AG09319 (cell line): Measurements from ENCODE around the gene GGT5.

Source experiments
- DNase-seq: peaks from one replicate; pipeline ENCODE4 v3.0.0-alpha.2; 2010; ENCODE audit warnings: low read depth; ENCODE audit errors: extremely low read depth
- TF ChIP-seq, protein P1 (sequence below): IDR thresholded peaks from 2 replicates; pipeline ENCODE4 v1.5.1; 2011; ENCODE audit warnings: low read depth, mild to moderate bottlenecking, inconsistent platforms, low read length, moderate library complexity

Gene GGT5

DNA sequence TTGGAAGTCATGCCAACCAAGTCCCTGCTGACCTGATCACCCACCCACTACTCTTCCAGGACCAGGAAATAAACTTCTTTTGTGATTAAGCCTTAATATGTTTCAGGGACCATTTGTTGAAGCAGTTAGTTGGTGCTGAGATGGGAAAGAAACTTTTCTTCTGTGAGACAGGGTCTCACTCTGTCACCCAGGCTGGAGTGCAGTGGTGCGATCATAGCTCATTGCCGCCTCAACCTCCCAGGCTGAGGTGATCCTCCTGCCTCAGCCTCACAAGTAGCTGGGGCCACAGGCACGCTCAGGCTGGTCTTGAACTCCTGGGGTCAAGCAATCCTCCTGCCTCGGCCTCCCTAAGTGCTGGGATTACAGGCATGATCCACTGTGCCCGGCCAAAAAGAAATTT, 53.0 kb downstream of the GGT5 start:
- DNase-seq: no peak
- TF ChIP-seq, protein P1, sequence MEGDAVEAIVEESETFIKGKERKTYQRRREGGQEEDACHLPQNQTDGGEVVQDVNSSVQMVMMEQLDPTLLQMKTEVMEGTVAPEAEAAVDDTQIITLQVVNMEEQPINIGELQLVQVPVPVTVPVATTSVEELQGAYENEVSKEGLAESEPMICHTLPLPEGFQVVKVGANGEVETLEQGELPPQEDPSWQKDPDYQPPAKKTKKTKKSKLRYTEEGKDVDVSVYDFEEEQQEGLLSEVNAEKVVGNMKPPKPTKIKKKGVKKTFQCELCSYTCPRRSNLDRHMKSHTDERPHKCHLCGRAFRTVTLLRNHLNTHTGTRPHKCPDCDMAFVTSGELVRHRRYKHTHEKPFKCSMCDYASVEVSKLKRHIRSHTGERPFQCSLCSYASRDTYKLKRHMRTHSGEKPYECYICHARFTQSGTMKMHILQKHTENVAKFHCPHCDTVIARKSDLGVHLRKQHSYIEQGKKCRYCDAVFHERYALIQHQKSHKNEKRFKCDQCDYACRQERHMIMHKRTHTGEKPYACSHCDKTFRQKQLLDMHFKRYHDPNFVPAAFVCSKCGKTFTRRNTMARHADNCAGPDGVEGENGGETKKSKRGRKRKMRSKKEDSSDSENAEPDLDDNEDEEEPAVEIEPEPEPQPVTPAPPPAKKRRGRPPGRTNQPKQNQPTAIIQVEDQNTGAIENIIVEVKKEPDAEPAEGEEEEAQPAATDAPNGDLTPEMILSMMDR: no peak

DNA sequence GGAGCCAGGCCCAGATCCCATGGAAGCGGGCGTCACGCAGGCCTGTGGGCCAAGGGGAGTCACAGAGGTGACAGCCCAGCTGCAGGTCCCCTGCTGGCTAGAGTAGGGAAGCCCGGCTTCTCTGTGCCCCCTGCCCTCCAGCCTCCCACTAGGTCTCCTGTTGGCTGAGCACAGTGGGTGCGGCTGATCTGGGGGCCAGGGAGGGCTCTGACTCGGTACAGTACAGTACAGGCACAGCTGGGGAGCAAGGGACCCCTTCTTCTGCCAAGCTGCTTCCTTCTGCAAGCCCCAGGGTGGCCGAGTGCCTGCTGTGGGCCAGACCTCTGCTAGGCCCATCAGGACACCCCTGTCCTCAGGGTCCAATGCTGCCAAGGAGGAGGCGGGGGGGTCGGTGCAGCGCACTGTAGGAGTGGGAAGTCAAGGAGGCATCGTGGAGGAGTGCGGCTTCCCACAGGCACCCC, 53.5 kb downstream of the GGT5 start:
- DNase-seq: no peak
- TF ChIP-seq, protein P1: no peak

DNA sequence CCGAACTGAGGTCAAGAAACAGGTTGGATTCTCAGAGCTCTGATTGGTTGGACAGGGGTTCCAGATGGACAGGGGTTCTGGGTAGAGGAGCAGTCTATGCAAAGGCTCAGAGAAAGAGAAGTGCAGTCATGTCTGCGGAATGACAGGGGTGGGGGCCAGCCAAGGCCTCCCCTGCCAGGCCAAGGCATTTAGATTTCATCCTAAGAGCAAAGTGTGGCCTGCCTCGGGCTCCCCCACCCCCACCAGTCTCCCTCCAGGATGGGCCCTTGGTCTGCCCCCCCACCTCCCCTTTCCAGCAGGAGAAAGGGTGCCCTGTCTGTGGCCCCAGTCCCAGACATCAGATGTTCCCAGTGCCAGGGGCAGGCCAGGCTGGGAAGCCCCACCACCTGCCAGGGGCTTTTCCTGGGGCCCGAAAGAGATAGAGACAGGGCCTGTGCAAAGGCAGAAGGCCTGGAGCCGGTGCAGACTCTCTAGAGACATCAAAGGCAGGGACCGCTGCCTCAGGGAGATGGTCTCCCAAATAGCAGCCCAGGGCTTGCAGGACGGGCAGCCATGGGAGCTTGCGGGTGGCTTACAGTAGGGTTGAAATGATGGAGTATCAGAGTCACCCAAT, 54.2 kb downstream of the GGT5 start:
- TF ChIP-seq, protein P1: no peak
- DNase-seq: no peak

DNA sequence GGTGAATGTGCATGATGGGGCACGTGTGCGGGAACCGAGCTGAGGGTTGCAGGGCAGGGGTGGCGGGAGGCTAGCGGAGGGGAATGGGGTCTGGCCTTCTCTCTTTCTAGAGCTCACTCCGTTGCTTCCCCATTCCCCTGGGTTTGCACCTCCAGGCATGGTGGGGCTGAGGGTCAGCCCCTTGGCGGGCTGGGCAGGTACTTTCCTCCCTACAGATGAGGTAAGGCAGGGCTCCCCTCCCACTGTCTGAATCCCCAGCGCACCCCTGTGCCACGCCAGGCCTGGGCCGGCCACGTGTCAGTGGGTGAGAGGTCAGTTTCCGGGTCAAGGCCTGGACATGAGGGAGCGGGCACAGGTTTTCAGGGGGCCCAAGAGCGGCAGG, 54.7 kb downstream of the GGT5 start:
- TF ChIP-seq, protein P1: no peak
- no peak for DNase-seq

DNA sequence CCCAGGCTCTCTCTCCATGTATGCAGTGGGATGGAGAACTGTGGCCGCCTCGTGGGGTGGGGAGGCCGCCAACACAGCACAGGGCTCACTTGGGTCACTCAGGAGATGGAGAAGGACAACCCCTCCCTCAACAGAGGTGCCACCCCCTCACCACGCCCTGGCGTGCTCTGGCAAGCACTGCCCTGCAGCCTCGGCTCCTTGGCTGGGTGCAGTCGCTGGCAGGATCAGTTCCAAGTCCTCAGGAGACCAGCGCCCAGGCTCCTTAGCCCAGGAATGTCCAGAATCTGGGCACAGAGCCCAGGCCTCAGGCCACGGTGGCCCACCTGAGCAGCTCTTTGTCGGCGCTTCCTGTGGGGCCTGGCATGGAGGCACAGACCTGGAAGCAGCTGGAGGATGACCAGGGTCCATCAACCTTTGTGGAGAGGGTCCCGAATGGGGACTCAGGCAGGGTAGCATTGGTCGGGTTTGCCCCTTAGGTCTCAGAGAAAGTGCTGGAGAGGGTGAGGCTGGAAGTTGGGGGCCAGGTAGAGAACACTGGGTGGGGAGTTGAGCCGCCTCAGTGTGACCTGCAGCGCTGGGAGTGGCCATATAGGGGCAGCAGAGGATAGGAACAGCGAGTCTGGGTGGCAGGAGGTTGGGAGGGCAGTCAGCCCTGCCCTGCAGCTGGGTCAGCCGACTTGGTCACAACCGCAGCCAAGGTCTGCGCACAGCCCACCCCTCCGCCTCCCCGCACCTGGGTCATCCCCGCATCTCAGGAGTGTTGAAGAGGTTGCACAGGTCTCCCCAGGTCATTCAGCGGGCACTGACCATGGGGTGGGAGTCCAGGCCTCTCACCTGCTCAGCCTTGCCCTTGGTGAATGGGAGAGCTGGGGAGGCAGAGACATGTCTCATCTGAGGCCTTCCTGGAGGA, 55.4 kb downstream of the GGT5 start:
- TF ChIP-seq, protein P1: peak; percentile 96
- peak; percentile 24 for DNase-seq

DNA sequence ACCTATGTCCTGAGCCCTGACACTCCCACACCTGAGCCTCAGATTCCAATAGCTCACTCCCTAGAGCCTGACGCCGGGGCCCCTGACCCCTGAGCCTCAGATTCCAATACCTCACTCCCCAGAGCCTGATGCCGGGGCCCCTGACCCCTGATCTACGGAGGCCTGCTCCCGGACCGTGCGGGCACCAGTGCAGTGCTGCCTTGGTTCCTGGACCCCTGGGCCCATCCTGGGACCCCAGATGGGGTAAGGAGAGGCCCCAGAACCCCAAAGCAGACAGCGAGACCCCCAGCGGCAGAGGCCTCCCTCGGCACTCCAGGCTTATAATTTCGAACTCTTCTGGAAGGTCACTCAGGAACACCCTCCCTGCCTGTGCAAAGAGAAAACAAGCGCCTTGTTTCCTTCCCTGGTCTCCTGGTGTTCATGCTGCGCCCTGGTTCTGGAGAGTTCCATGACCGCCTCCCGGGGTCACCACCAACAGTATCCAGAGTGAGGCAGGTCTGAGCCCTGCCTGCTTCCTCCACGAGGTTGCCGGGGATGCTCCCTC, 56.1 kb downstream of the GGT5 start:
- no peak for DNase-seq
- TF ChIP-seq, protein P1: no peak
